Neural cell (in vitro differentiated cells): ENCODE data around the gene KCTD12.

Experiments used
- EP300 ChIP-seq: fragments of 450-650 bp; conservative IDR thresholded peaks from 2 replicates; pipeline ENCODE4 v1.6.1; 2014; ENCODE audit warnings: antibody characterized with exemption, mild to moderate bottlenecking, moderate library complexity; ENCODE audit not compliant: poor library complexity, severe bottlenecking
- EZH2 ChIP-seq: fragments of 200-600, 300-800 bp; shearing (Covaris generic), sonication (generic); IDR thresholded peaks from 2 replicates; pipeline ENCODE4 v1.6.1; 2014; ENCODE audit warnings: antibody characterized with exemption, low read length, borderline replicate concordance, mild to moderate bottlenecking; ENCODE audit not compliant: insufficient read depth, poor library complexity, severe bottlenecking
- MXI1 ChIP-seq: fragments of 450-650 bp; conservative IDR thresholded peaks from 2 replicates; pipeline ENCODE4 v1.6.1; 2014; ENCODE audit warnings: antibody characterized with exemption, mild to moderate bottlenecking; ENCODE audit not compliant: poor library complexity, severe bottlenecking
- POLR2AphosphoS5 ChIP-seq: IDR thresholded peaks from 2 replicates; pipeline ENCODE4 v1.6.1; 2012
- RAD21 ChIP-seq: fragments of 450-650 bp; conservative IDR thresholded peaks from 2 replicates; pipeline ENCODE4 v1.6.1; 2014; ENCODE audit warnings: antibody characterized with exemption, mild to moderate bottlenecking, moderate library complexity
- SMC3 ChIP-seq: fragments of 450-650 bp; conservative IDR thresholded peaks from 2 replicates; pipeline ENCODE4 v1.6.1; 2014; ENCODE audit warnings: antibody characterized with exemption, mild to moderate bottlenecking, moderate library complexity; ENCODE audit not compliant: poor library complexity
- TF ChIP-seq, protein P1 (sequence below): fragments of 450-650 bp; IDR thresholded peaks from 2 replicates; pipeline ENCODE4 v1.5.1; 2014; ENCODE audit warnings: antibody characterized with exemption, mild to moderate bottlenecking, moderate library complexity; ENCODE audit not compliant: poor library complexity, severe bottlenecking
- TF ChIP-seq, protein P2 (sequence below): IDR thresholded peaks from 2 replicates; pipeline ENCODE4 v1.6.1; 2012; ENCODE audit warnings: borderline replicate concordance

DNA sequence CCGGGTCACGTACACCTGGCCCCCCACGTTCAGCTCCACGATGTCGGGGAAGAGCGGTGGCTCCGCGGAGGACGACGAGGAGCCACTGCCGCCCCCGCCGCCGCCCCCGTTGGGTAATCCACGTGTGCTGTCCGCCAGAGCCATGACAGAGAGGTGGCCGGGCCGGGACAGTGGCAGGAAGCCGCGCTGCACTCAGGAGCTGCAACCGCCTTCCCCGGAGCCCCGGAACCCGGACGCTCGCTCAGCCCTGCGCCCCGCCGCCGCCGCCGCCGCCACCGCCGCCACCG, 257 bp downstream of the KCTD12 start:
- TF ChIP-seq EZH2: no peak
- TF ChIP-seq, protein P1, sequence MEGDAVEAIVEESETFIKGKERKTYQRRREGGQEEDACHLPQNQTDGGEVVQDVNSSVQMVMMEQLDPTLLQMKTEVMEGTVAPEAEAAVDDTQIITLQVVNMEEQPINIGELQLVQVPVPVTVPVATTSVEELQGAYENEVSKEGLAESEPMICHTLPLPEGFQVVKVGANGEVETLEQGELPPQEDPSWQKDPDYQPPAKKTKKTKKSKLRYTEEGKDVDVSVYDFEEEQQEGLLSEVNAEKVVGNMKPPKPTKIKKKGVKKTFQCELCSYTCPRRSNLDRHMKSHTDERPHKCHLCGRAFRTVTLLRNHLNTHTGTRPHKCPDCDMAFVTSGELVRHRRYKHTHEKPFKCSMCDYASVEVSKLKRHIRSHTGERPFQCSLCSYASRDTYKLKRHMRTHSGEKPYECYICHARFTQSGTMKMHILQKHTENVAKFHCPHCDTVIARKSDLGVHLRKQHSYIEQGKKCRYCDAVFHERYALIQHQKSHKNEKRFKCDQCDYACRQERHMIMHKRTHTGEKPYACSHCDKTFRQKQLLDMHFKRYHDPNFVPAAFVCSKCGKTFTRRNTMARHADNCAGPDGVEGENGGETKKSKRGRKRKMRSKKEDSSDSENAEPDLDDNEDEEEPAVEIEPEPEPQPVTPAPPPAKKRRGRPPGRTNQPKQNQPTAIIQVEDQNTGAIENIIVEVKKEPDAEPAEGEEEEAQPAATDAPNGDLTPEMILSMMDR: no peak
- TF ChIP-seq EP300: no peak
- no peak for TF ChIP-seq POLR2AphosphoS5
- TF ChIP-seq, protein P2, sequence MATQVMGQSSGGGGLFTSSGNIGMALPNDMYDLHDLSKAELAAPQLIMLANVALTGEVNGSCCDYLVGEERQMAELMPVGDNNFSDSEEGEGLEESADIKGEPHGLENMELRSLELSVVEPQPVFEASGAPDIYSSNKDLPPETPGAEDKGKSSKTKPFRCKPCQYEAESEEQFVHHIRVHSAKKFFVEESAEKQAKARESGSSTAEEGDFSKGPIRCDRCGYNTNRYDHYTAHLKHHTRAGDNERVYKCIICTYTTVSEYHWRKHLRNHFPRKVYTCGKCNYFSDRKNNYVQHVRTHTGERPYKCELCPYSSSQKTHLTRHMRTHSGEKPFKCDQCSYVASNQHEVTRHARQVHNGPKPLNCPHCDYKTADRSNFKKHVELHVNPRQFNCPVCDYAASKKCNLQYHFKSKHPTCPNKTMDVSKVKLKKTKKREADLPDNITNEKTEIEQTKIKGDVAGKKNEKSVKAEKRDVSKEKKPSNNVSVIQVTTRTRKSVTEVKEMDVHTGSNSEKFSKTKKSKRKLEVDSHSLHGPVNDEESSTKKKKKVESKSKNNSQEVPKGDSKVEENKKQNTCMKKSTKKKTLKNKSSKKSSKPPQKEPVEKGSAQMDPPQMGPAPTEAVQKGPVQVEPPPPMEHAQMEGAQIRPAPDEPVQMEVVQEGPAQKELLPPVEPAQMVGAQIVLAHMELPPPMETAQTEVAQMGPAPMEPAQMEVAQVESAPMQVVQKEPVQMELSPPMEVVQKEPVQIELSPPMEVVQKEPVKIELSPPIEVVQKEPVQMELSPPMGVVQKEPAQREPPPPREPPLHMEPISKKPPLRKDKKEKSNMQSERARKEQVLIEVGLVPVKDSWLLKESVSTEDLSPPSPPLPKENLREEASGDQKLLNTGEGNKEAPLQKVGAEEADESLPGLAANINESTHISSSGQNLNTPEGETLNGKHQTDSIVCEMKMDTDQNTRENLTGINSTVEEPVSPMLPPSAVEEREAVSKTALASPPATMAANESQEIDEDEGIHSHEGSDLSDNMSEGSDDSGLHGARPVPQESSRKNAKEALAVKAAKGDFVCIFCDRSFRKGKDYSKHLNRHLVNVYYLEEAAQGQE: no peak
- TF ChIP-seq RAD21: no peak
- TF ChIP-seq MXI1: no peak
- TF ChIP-seq SMC3: no peak
